ENCODE measurements around the gene ZBTB34.

ZBTB34 gene

GRCh38 chr9:126876531-126876930 lies 16.1 kb downstream of the ZBTB34 start:
- H3K9me3 ChIP-seq (ENCODE audit: control insufficient read depth, insufficient read depth, low read length) = no peaks in the 10 kb centered on the region
- no peaks in the 10 kb centered on the region for H3K4me1 ChIP-seq (ENCODE audit: insufficient read depth, low read length)
- H3K9ac ChIP-seq (ENCODE audit: low read depth, low read length) = no peak overlapping the region
- peaks cover 6% of the 10 kb centered on the region for H3K36me3 ChIP-seq (ENCODE audit: insufficient read depth, low read length)

- H3K9ac ChIP-seq (ENCODE audit: low read depth, low read length) = no peak overlapping the region
- no peaks in the 10 kb centered on the region for H3K9me3 ChIP-seq (ENCODE audit: control insufficient read depth, insufficient read depth, low read length)
Observed at GRCh38 chr9:126877418-126877817, 17.0 kb downstream of the ZBTB34 start.

GRCh38 chr9:126879288-126879687 lies 18.8 kb downstream of the ZBTB34 start:
- no peaks in the 10 kb centered on the region for H3K4me1 ChIP-seq (ENCODE audit: insufficient read depth, low read length)
- peaks cover 8% of the 10 kb centered on the region for H3K36me3 ChIP-seq (ENCODE audit: insufficient read depth, low read length)
- H3K9me3 ChIP-seq (ENCODE audit: control insufficient read depth, insufficient read depth, low read length) = no peaks in the 10 kb centered on the region
- H3K9ac ChIP-seq (ENCODE audit: low read depth, low read length) = no peak overlapping the region

More at GRCh38 chr9:126877418-126877817, 17.0 kb downstream of the ZBTB34 start:
- Histone ChIP-seq H3K36me3 (ENCODE audit: insufficient read depth, low read length) (peaks cover 8% of the 10 kb centered on the region), H3K4me1 (ENCODE audit: insufficient read depth, low read length) (no peaks in the 10 kb centered on the region)

- H3K9ac ChIP-seq (ENCODE audit: low read depth, low read length) = no peak overlapping the region
- no peaks in the 10 kb centered on the region for H3K4me1 ChIP-seq (ENCODE audit: insufficient read depth, low read length)
- H3K9me3 ChIP-seq (ENCODE audit: control insufficient read depth, insufficient read depth, low read length) = no peaks in the 10 kb centered on the region
- peaks cover 8% of the 10 kb centered on the region for H3K36me3 ChIP-seq (ENCODE audit: insufficient read depth, low read length)
Observed at GRCh38 chr9:126880226-126880946, 19.9 kb downstream of the ZBTB34 start.

GRCh38 chr9:126880947-126881332 lies 20.5 kb downstream of the ZBTB34 start:
- no peak overlapping the region for H3K9ac ChIP-seq (ENCODE audit: low read depth, low read length)
- H3K36me3 ChIP-seq (ENCODE audit: insufficient read depth, low read length) = peaks cover 8% of the 10 kb centered on the region
- H3K4me1 ChIP-seq (ENCODE audit: insufficient read depth, low read length) = 0 out of 2 replicates have a peak, but pooled peaks cover 3% of the 10 kb centered on the region
- no peaks in the 10 kb centered on the region for H3K9me3 ChIP-seq (ENCODE audit: control insufficient read depth, insufficient read depth, low read length)

GRCh38 chr9:126882746-126883145 lies 22.3 kb downstream of the ZBTB34 start:
- H3K9me3 ChIP-seq (ENCODE audit: control insufficient read depth, insufficient read depth, low read length) = no peaks in the 10 kb centered on the region
- H3K4me1 ChIP-seq (ENCODE audit: insufficient read depth, low read length) = 0 out of 2 replicates have a peak, but pooled peaks cover 8% of the 10 kb centered on the region
- H3K36me3 ChIP-seq (ENCODE audit: insufficient read depth, low read length) = peaks cover 8% of the 10 kb centered on the region
- H3K9ac ChIP-seq (ENCODE audit: low read depth, low read length) = no peak overlapping the region

GRCh38 chr9:126883636-126884035 lies 23.2 kb downstream of the ZBTB34 start:
- H3K36me3 ChIP-seq (ENCODE audit: insufficient read depth, low read length) = peaks cover 8% of the 10 kb centered on the region
- H3K4me1 ChIP-seq (ENCODE audit: insufficient read depth, low read length) = 0 out of 2 replicates have a peak, but pooled peaks cover 8% of the 10 kb centered on the region
- no peak overlapping the region for H3K9ac ChIP-seq (ENCODE audit: low read depth, low read length)
- H3K9me3 ChIP-seq (ENCODE audit: control insufficient read depth, insufficient read depth, low read length) = no peaks in the 10 kb centered on the region

- no peak overlapping the region for H3K9ac ChIP-seq (ENCODE audit: low read depth, low read length)
- H3K36me3 ChIP-seq (ENCODE audit: insufficient read depth, low read length) = peaks cover 8% of the 10 kb centered on the region
- no peaks in the 10 kb centered on the region for H3K9me3 ChIP-seq (ENCODE audit: control insufficient read depth, insufficient read depth, low read length)
- 0 out of 2 replicates have a peak, but pooled peaks cover 8% of the 10 kb centered on the region for H3K4me1 ChIP-seq (ENCODE audit: insufficient read depth, low read length)
Observed at GRCh38 chr9:126885131-126885641, 24.7 kb downstream of the ZBTB34 start.

GRCh38 chr9:126886034-126886822 lies 25.8 kb downstream of the ZBTB34 start:
- Histone ChIP-seq H3K36me3 (ENCODE audit: insufficient read depth, low read length) (peaks cover 4% of the 10 kb centered on the region; the same call in 1 of the 2 replicates), H3K9me3 (ENCODE audit: control insufficient read depth, insufficient read depth, low read length) (no peaks in the 10 kb centered on the region), H3K4me1 (ENCODE audit: insufficient read depth, low read length) (0 out of 2 replicates have a peak, but pooled peaks cover 8% of the 10 kb centered on the region), H3K9ac (ENCODE audit: low read depth, low read length) (no peak overlapping the region)

- Histone ChIP-seq H3K9me3 (ENCODE audit: control insufficient read depth, insufficient read depth, low read length) (no peaks in the 10 kb centered on the region), H3K36me3 (ENCODE audit: insufficient read depth, low read length) (no peaks in the 10 kb centered on the region), H3K4me1 (ENCODE audit: insufficient read depth, low read length) (0 out of 2 replicates have a peak, but pooled peaks cover 8% of the 10 kb centered on the region)
Observed at GRCh38 chr9:126886897-126887296, 26.5 kb downstream of the ZBTB34 start.

GRCh38 chr9:126891676-126892075 lies 31.2 kb downstream of the ZBTB34 start:
- H3K36me3 ChIP-seq (ENCODE audit: insufficient read depth, low read length) = no peaks in the 10 kb centered on the region
- no peaks in the 10 kb centered on the region for H3K4me1 ChIP-seq (ENCODE audit: insufficient read depth, low read length)
- H3K9ac ChIP-seq (ENCODE audit: low read depth, low read length) = no peak overlapping the region
- H3K9me3 ChIP-seq (ENCODE audit: control insufficient read depth, insufficient read depth, low read length) = no peaks in the 10 kb centered on the region

More at GRCh38 chr9:126886897-126887296, 26.5 kb downstream of the ZBTB34 start:
- H3K9ac ChIP-seq (ENCODE audit: low read depth, low read length) = no peak overlapping the region

GRCh38 chr9:126893079-126893478 lies 32.6 kb downstream of the ZBTB34 start:
- H3K9me3 ChIP-seq (ENCODE audit: control insufficient read depth, insufficient read depth, low read length) = no peaks in the 10 kb centered on the region
- no peak overlapping the region for H3K9ac ChIP-seq (ENCODE audit: low read depth, low read length)
- no peaks in the 10 kb centered on the region for H3K36me3 ChIP-seq (ENCODE audit: insufficient read depth, low read length)
- H3K4me1 ChIP-seq (ENCODE audit: insufficient read depth, low read length) = no peaks in the 10 kb centered on the region

GRCh38 chr9:126894052-126894603 lies 33.7 kb downstream of the ZBTB34 start:
- H3K9ac ChIP-seq (ENCODE audit: low read depth, low read length) = no peak overlapping the region
- H3K9me3 ChIP-seq (ENCODE audit: control insufficient read depth, insufficient read depth, low read length) = no peaks in the 10 kb centered on the region
- no peaks in the 10 kb centered on the region for H3K4me1 ChIP-seq (ENCODE audit: insufficient read depth, low read length)
- H3K36me3 ChIP-seq (ENCODE audit: insufficient read depth, low read length) = no peaks in the 10 kb centered on the region

GRCh38 chr9:126902210-126902609 lies 41.8 kb downstream of the ZBTB34 start:
- Histone ChIP-seq H3K9me3 (ENCODE audit: control insufficient read depth, insufficient read depth, low read length) (no peaks in the 10 kb centered on the region), H3K9ac (ENCODE audit: low read depth, low read length) (no peak overlapping the region), H3K36me3 (ENCODE audit: insufficient read depth, low read length) (no peaks in the 10 kb centered on the region), H3K4me1 (ENCODE audit: insufficient read depth, low read length) (no peaks in the 10 kb centered on the region)

Data from ES-I3 (cell line).